ENCODE measurements around the gene CCL17.

CCL17 gene

DNA sequence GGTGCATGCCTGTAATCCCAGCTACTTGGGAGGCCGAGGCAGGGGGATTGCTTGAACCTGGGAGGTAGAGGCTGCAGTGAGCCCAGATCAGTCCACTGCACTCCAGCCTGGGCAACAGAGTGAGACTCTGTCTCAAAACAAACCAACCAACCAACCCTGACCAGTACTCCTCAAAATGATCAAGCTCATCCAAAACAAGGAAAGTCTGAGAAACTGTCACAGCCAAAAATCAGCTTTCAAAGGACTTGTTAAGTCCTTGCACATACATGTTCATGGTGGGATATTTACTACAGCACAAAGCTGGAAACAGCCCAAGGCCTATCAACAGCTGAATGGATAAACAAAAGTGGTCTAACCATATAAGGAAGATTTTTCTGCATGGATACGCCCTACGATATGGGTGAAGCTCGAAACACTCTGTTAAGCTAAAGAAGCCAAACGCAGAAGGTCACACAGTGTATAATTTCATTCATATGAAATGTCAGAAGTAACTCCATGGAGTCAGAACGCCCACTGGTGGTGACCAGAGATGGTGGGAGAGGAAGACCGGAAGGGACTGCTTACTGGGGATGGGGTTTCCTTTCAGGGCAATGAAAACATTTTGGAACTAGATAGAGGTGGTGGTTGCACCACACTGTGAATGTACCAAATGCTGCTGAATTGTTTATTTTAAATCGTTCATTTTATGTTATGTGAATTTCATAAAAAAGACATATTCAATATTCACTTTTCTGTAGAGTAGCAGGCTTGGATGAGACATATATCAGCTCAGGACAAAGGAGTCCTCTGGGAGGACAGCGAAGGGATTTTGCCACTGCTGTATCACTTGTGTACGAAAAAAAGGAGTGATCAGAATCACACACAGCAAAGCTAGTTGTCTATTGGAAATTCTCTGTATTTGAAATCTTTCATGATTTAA lies 17.7 kb downstream of the CCL17 start:
- H3K9me3 ChIP-seq (ENCODE audit: control insufficient read depth, insufficient read depth, low read length) = no peaks in the 10 kb centered on the region
- no peak overlapping the region for H3K4me3 ChIP-seq (ENCODE audit: low read length)
- H3K79me2 ChIP-seq (ENCODE audit: control insufficient read depth, low read length) = no peaks in the 10 kb centered on the region
- no peaks in the 10 kb centered on the region for H4K20me1 ChIP-seq (ENCODE audit: control insufficient read depth, insufficient read depth, low read depth, low read length)
- H3K27ac ChIP-seq (ENCODE audit: low read depth, low read length) = no peak overlapping the region
- peaks cover 4% of the 10 kb centered on the region; the same call in 1 of the 2 replicates for H3F3A ChIP-seq (ENCODE audit: control insufficient read depth, insufficient read depth)
- no peak for TF ChIP-seq EZH2phosphoT487 (IDR thresholded peaks at IDR 0.05; ENCODE audit: borderline replicate concordance, low read length)
- TF ChIP-seq, protein P1, sequence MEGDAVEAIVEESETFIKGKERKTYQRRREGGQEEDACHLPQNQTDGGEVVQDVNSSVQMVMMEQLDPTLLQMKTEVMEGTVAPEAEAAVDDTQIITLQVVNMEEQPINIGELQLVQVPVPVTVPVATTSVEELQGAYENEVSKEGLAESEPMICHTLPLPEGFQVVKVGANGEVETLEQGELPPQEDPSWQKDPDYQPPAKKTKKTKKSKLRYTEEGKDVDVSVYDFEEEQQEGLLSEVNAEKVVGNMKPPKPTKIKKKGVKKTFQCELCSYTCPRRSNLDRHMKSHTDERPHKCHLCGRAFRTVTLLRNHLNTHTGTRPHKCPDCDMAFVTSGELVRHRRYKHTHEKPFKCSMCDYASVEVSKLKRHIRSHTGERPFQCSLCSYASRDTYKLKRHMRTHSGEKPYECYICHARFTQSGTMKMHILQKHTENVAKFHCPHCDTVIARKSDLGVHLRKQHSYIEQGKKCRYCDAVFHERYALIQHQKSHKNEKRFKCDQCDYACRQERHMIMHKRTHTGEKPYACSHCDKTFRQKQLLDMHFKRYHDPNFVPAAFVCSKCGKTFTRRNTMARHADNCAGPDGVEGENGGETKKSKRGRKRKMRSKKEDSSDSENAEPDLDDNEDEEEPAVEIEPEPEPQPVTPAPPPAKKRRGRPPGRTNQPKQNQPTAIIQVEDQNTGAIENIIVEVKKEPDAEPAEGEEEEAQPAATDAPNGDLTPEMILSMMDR (IDR thresholded peaks at IDR 0.05; ENCODE audit: low read depth, low read length, poor library complexity, severe bottlenecking) = peak; percentile 58
- peaks cover 21% of the 10 kb centered on the region for H3K4me1 ChIP-seq (ENCODE audit: control insufficient read depth, low read length)
- no peaks in the 10 kb centered on the region for H3K27me3 ChIP-seq (ENCODE audit: control insufficient read depth, low read length)
- no peak overlapping the region for H3K4me2 ChIP-seq (ENCODE audit: low read length)
- H3K36me3 ChIP-seq (ENCODE audit: control insufficient read depth, low read length) = no peaks in the 10 kb centered on the region; the same call in 1 of the 2 replicates
- no peaks in the 10 kb centered on the region for H3K9me2 ChIP-seq (replicated peaks; ENCODE audit: control insufficient read depth, low read length)

DNA sequence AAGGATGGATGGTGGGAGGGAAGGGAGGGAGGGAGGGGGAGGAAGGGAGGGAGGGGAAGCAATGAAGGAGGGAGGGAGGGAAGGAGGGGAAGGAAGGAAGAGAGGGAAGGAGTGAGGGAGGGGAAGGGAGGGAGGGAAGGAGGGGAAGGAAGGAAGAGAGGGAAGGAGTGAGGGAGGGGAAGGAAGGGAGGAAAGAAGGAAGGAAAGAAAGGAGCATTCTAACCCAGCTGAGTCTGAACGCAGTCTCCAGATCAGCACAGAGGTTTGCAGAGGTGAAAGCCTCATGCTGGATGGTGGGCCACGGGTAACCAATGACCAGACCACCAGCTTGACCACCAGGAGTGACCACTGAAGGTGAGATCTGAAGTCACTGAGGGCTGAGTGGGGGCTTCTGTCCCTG lies 18.6 kb downstream of the CCL17 start:
- no peak overlapping the region for H3K4me2 ChIP-seq (ENCODE audit: low read length)
- H3K27me3 ChIP-seq (ENCODE audit: control insufficient read depth, low read length) = no peaks in the 10 kb centered on the region
- H3K4me3 ChIP-seq (ENCODE audit: low read length) = no peak overlapping the region
- TF ChIP-seq, protein P1 (IDR thresholded peaks at IDR 0.05; ENCODE audit: low read depth, low read length, poor library complexity, severe bottlenecking) = no peak
- TF ChIP-seq EZH2phosphoT487 (IDR thresholded peaks at IDR 0.05; ENCODE audit: borderline replicate concordance, low read length) = no peak
- H3K9me3 ChIP-seq (ENCODE audit: control insufficient read depth, insufficient read depth, low read length) = no peaks in the 10 kb centered on the region
- H3K36me3 ChIP-seq (ENCODE audit: control insufficient read depth, low read length) = peaks cover 6% of the 10 kb centered on the region; the same call in 1 of the 2 replicates
- peaks cover 20% of the 10 kb centered on the region for H3K4me1 ChIP-seq (ENCODE audit: control insufficient read depth, low read length)
- peaks cover 4% of the 10 kb centered on the region; the same call in 1 of the 2 replicates for H3F3A ChIP-seq (ENCODE audit: control insufficient read depth, insufficient read depth)
- no peak overlapping the region for H3K27ac ChIP-seq (ENCODE audit: low read depth, low read length)
- no peaks in the 10 kb centered on the region for H3K79me2 ChIP-seq (ENCODE audit: control insufficient read depth, low read length)
- no peaks in the 10 kb centered on the region for H4K20me1 ChIP-seq (ENCODE audit: control insufficient read depth, insufficient read depth, low read depth, low read length)
- H3K9me2 ChIP-seq (replicated peaks; ENCODE audit: control insufficient read depth, low read length) = no peaks in the 10 kb centered on the region

DNA sequence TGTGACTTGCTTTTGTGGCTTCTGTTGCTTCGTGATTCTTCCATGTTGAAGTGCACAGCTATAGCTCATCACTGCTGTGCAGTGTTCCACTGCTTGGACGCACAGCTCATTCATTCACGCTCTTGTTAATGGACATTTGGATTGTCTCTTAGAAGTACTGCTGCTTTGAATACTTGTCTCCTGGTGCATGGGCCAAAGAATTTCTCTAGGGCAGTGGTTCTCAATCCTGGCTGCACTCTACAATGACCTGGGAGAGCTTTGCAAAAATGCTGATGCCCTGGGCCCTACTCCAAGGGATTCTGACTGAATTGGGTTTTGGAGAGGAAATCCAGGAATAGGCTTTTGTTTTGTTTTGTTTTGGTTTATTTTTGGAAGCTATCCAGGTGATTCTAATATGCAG lies 20.0 kb downstream of the CCL17 start:
- TF ChIP-seq, protein P1 (IDR thresholded peaks at IDR 0.05; ENCODE audit: low read depth, low read length, poor library complexity, severe bottlenecking) = no peak
- no peak for TF ChIP-seq EZH2phosphoT487 (IDR thresholded peaks at IDR 0.05; ENCODE audit: borderline replicate concordance, low read length)
- Histone ChIP-seq H3K4me2 (ENCODE audit: low read length) (no peak overlapping the region), H3K27me3 (ENCODE audit: control insufficient read depth, low read length) (no peaks in the 10 kb centered on the region), H3K4me3 (ENCODE audit: low read length) (no peak overlapping the region), H3K9me3 (ENCODE audit: control insufficient read depth, insufficient read depth, low read length) (no peaks in the 10 kb centered on the region), H3K79me2 (ENCODE audit: control insufficient read depth, low read length) (no peaks in the 10 kb centered on the region), H3K4me1 (ENCODE audit: control insufficient read depth, low read length) (peaks cover 10% of the 10 kb centered on the region; the same call in 1 of the 2 replicates), H3K36me3 (ENCODE audit: control insufficient read depth, low read length) (peaks cover 17% of the 10 kb centered on the region; the same call in 1 of the 2 replicates), H3F3A (ENCODE audit: control insufficient read depth, insufficient read depth) (peaks cover 4% of the 10 kb centered on the region; the same call in 1 of the 2 replicates), H4K20me1 (ENCODE audit: control insufficient read depth, insufficient read depth, low read depth, low read length) (no peaks in the 10 kb centered on the region), H3K9me2 (replicated peaks; ENCODE audit: control insufficient read depth, low read length) (no peaks in the 10 kb centered on the region), H3K27ac (ENCODE audit: low read depth, low read length) (no peak overlapping the region)
